HG03025 (cell line): Measurements from ENCODE around the gene NR1H4.
"Not testable (repeated sequence)": the region's sequence is repeated elsewhere in the genome, so short reads cannot be mapped to it uniquely, and the experiment has no call there.

Experiments used
- ATAC-seq: cut with Tn5 transposase; IDR thresholded peaks from one replicate; pipeline ENCODE4 v1.9.1; 2021; ENCODE audit warnings: mild to moderate bottlenecking, moderate library complexity; ENCODE audit not compliant: unreplicated experiment, low FRiP score

NR1H4 gene

GRCh38 chr12:100473716-100474150 lies at the start of gene NR1H4:
Gene NR1H4 (plus strand): TSS chr12:100473866. CDS start chr12:100493324, 19,458 bp downstream.
- no peak for ATAC-seq

GRCh38 chr12:100426145-100426544 lies 47.5 kb upstream of the NR1H4 start:
- no peak for ATAC-seq

GRCh38 chr12:100427078-100427477 lies 46.6 kb upstream of the NR1H4 start:
- no peak for ATAC-seq

- ATAC-seq = not testable (repeated sequence)
These were observed 43.4 kb upstream of the NR1H4 start for GRCh38 chr12:100430251-100430650.

- ATAC-seq = no peak
These were observed 40.0 kb upstream of the NR1H4 start for GRCh38 chr12:100433701-100434100.

GRCh38 chr12:100434177-100434576 lies 39.5 kb upstream of the NR1H4 start:
- no peak for ATAC-seq

GRCh38 chr12:100435957-100436356 lies 37.7 kb upstream of the NR1H4 start:
- no peak for ATAC-seq

- no peak for ATAC-seq
These were observed 36.4 kb upstream of the NR1H4 start for GRCh38 chr12:100437038-100437841.

- no peak for ATAC-seq
These were observed 33.9 kb upstream of the NR1H4 start for GRCh38 chr12:100439797-100440196.

- no peak for ATAC-seq
These were observed 31.3 kb upstream of the NR1H4 start for GRCh38 chr12:100442403-100442802.

- ATAC-seq = no peak
These were observed 30.2 kb upstream of the NR1H4 start for GRCh38 chr12:100443434-100443833.

GRCh38 chr12:100445081-100445481 lies 28.6 kb upstream of the NR1H4 start:
- ATAC-seq = no peak

GRCh38 chr12:100447381-100447780 lies 26.3 kb upstream of the NR1H4 start:
- ATAC-seq = no peak

GRCh38 chr12:100448656-100449055 lies 25.0 kb upstream of the NR1H4 start:
- ATAC-seq = no peak

GRCh38 chr12:100450735-100451134 lies 22.9 kb upstream of the NR1H4 start:
- no peak for ATAC-seq

- no peak for ATAC-seq
These were observed 19.7 kb upstream of the NR1H4 start for GRCh38 chr12:100453951-100454350.

GRCh38 chr12:100455896-100456295 lies 17.8 kb upstream of the NR1H4 start:
- ATAC-seq = no peak

GRCh38 chr12:100458191-100458590 lies 15.5 kb upstream of the NR1H4 start:
- ATAC-seq = no peak

- ATAC-seq = no peak
These were observed 13.0 kb upstream of the NR1H4 start for GRCh38 chr12:100460702-100461101.

- ATAC-seq = no peak
These were observed 12.2 kb upstream of the NR1H4 start for GRCh38 chr12:100461330-100461973.

GRCh38 chr12:100463661-100464060 lies 10.0 kb upstream of the NR1H4 start:
- ATAC-seq = no peak

GRCh38 chr12:100464529-100464928 lies 9.1 kb upstream of the NR1H4 start:
- ATAC-seq = no peak
